Panc1 (cell line): Measurements from ENCODE around the gene ALKBH3. TPM values are rescaled to one million over a fixed set of nuclear protein-coding genes. Genes with fewer than 3 reads are reported as not detected.

Experiments
- ATAC-seq: fragments of 200-7000 bp; cut with Tn5 transposase; 2 replicates; pipeline ENCODE4 v1.9.1; 2020; ENCODE audit warnings: mild to moderate bottlenecking, moderate library complexity
- BruUV-seq: library from RNA; stranded (reverse); fragments of 400-500 nt; replicated peaks from 2 replicates; lab custom pipeline; 2021; lab: Mats Ljungman, UMichigan
- CTCF ChIA-PET: fragments of 300-600 bp; sonication (Branson Sonifier 250); formaldehyde crosslinking; loops from one replicate; lab custom pipeline; 2022; ENCODE audit warnings: antibody characterized with exemption; lab: Charles Lee
- POLR2A ChIA-PET: fragments of 300-600 bp; sonication (Branson Sonifier 250); formaldehyde crosslinking; loops from one replicate; lab custom pipeline; 2022; ENCODE audit warnings: antibody characterized with exemption; lab: Charles Lee
- DNase-seq: peaks from one replicate; pipeline ENCODE4 v3.0.0-alpha.2; 2010; ENCODE audit warnings: low read depth, low spot score
- H3K27ac ChIP-seq: 2 replicates; pipeline ENCODE4 v1.5.1; 2011; ENCODE audit warnings: mild to moderate bottlenecking, low read length, inconsistent platforms
- H3K27me3 ChIP-seq: fragments of 200-500 bp; sonication (Bioruptor generic); 2 replicates; pipeline ENCODE4 v1.6.0; 2014; ENCODE audit warnings: low read length, inconsistent platforms; ENCODE audit not compliant: control insufficient read depth, insufficient read depth
- H3K36me3 ChIP-seq: fragments of 200-500 bp; sonication (Bioruptor generic); 2 replicates; pipeline ENCODE4 v1.5.1; 2014; ENCODE audit warnings: inconsistent platforms, mild to moderate bottlenecking, low read length, moderate library complexity; ENCODE audit not compliant: control insufficient read depth, insufficient read depth
- H3K4me1 ChIP-seq: 2 replicates; pipeline ENCODE4 v1.5.1; 2011; ENCODE audit warnings: inconsistent platforms, mild to moderate bottlenecking, low read length, moderate library complexity; ENCODE audit not compliant: control insufficient read depth, insufficient read depth
- H3K4me3 ChIP-seq, 2 experiments: 2 replicates each; pipeline ENCODE4 v1.5.1; 2011 to 2012; ENCODE audit warnings: low read depth in 2 of 2, low read length in 2 of 2, mild to moderate bottlenecking in 2 of 2, inconsistent platforms in 1 of 2, moderate library complexity in 1 of 2
- H3K9me3 ChIP-seq: fragments of 200-500 bp; sonication (Bioruptor generic); 2 replicates; pipeline ENCODE4 v1.5.1; 2014; ENCODE audit warnings: low read depth, mild to moderate bottlenecking, inconsistent platforms, low read length, moderate library complexity; ENCODE audit not compliant: control insufficient read depth, insufficient read depth
- POLR2AphosphoS5 ChIP-seq: IDR thresholded peaks from 2 replicates; pipeline ENCODE4 v1.6.1; 2012; ENCODE audit warnings: mild to moderate bottlenecking, low read depth, low read length, moderate library complexity
- SIN3A ChIP-seq: IDR thresholded peaks from 2 replicates; pipeline ENCODE4 v1.6.1; 2012; ENCODE audit warnings: low read depth, mild to moderate bottlenecking, low read length, moderate library complexity, borderline replicate concordance; ENCODE audit not compliant: insufficient read depth
- TCF7L2 ChIP-seq: IDR thresholded peaks from 2 replicates; pipeline ENCODE4 v1.6.1; 2011; ENCODE audit warnings: mild to moderate bottlenecking, low read depth, low read length, inconsistent platforms
- in situ Hi-C: cut with HindIII; loops from 2 replicates; pipeline ENCODE4 v1.10.0; 2016; ENCODE audit warnings: low sequenced_read_pairs, low pct_unique_long_range_greater_than_20kb
- intact Hi-C: fragments of 100-400 bp; cut with micrococcal nuclease; formaldehyde crosslinking; loops from one replicate; pipeline ENCODE4 v1.10.0; 2022; ENCODE audit not compliant: unreplicated experiment
- total RNA-seq: library from RNA; stranded (reverse); gene quantifications from one replicate; pipeline ENCODE4 v1.2.1, GENCODE V29; 2021; ENCODE audit not compliant: unreplicated experiment
- TF ChIP-seq, protein P1 (sequence below), 2 experiments: IDR thresholded peaks; 2 replicates each; pipeline ENCODE4 v1.6.1; 2011 to 2012; ENCODE audit warnings: low read depth in 2 of 2, control low read depth in 1 of 2, low read length in 1 of 2, mild to moderate bottlenecking in 1 of 2, moderate library complexity in 1 of 2; ENCODE audit not compliant: insufficient read depth in 1 of 2
- TF ChIP-seq, protein P2 (sequence below): fragments of 450-650 bp; IDR thresholded peaks from 2 replicates; pipeline ENCODE4 v1.5.1; 2017; ENCODE audit warnings: mild to moderate bottlenecking

Gene ALKBH3
- total RNA-seq, 1 experiment from 2014 or later, result 34.4 TPM

DNA sequence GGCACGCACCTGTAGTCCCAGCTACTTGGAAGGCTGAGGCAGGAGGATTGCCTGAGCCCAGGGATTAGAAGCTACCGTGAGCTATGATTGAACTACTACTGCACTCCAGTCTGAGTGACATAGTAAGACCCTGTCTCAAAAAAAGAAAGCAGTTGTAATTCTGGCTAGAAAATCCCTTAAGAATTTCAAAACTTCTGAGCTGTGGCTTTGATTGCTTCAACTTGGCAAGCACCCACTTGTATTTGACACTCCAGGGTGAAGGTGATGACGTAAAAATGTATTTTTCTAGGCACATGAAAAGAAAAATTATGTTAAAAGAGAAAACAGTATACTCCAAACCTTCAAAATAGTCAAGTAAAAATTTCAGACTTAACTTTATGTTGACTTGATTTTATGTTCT is 23.6 kb upstream of the ALKBH3 start:
- CTCF ChIA-PET, result no interaction called here

DNA sequence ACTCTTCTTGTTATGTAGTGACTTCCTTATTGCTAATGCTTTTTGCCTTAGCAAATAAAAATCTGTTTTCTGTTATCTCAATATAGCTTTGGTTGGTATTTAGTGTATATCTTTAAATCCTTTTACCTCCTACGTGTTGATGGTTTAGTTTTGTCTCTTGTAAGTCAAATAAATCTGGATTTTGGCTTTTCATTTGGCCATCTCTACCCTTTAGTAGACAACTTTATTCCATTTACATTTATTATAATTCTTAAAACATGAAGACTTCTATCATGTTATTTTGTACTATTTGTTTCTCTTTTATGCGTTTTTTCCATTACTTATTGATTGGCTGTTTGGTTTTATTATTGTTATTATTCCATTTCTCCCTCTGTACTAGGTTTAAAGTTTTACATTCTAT is 19.5 kb upstream of the ALKBH3 start:
- intact Hi-C loops, result no loop called here
- Histone ChIP-seq H3K9me3 (no peaks in the 10 kb centered on the region; the same call in 1 of the 2 replicates), H3K4me1 (no peaks in the 10 kb centered on the region), H3K27me3 (no peaks in the 10 kb centered on the region), H3K27ac (no peak overlapping the region), H3K36me3 (no peaks in the 10 kb centered on the region), H3K4me3 (no peak overlapping the region)
- ChIA-PET CTCF (no interaction called here), POLR2A (no interaction called here)
- in situ Hi-C loops, result no loop called here
- TF ChIP-seq, protein P1, sequence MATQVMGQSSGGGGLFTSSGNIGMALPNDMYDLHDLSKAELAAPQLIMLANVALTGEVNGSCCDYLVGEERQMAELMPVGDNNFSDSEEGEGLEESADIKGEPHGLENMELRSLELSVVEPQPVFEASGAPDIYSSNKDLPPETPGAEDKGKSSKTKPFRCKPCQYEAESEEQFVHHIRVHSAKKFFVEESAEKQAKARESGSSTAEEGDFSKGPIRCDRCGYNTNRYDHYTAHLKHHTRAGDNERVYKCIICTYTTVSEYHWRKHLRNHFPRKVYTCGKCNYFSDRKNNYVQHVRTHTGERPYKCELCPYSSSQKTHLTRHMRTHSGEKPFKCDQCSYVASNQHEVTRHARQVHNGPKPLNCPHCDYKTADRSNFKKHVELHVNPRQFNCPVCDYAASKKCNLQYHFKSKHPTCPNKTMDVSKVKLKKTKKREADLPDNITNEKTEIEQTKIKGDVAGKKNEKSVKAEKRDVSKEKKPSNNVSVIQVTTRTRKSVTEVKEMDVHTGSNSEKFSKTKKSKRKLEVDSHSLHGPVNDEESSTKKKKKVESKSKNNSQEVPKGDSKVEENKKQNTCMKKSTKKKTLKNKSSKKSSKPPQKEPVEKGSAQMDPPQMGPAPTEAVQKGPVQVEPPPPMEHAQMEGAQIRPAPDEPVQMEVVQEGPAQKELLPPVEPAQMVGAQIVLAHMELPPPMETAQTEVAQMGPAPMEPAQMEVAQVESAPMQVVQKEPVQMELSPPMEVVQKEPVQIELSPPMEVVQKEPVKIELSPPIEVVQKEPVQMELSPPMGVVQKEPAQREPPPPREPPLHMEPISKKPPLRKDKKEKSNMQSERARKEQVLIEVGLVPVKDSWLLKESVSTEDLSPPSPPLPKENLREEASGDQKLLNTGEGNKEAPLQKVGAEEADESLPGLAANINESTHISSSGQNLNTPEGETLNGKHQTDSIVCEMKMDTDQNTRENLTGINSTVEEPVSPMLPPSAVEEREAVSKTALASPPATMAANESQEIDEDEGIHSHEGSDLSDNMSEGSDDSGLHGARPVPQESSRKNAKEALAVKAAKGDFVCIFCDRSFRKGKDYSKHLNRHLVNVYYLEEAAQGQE (IDR thresholded peaks at IDR 0.05; ENCODE audit: insufficient read depth in 1 of 2, low read depth in 2 of 2, low read length in 1 of 2), result no peak
- no peak for TF ChIP-seq POLR2AphosphoS5
- TF ChIP-seq SIN3A, result no peak
- TF ChIP-seq, protein P2, sequence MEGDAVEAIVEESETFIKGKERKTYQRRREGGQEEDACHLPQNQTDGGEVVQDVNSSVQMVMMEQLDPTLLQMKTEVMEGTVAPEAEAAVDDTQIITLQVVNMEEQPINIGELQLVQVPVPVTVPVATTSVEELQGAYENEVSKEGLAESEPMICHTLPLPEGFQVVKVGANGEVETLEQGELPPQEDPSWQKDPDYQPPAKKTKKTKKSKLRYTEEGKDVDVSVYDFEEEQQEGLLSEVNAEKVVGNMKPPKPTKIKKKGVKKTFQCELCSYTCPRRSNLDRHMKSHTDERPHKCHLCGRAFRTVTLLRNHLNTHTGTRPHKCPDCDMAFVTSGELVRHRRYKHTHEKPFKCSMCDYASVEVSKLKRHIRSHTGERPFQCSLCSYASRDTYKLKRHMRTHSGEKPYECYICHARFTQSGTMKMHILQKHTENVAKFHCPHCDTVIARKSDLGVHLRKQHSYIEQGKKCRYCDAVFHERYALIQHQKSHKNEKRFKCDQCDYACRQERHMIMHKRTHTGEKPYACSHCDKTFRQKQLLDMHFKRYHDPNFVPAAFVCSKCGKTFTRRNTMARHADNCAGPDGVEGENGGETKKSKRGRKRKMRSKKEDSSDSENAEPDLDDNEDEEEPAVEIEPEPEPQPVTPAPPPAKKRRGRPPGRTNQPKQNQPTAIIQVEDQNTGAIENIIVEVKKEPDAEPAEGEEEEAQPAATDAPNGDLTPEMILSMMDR, result no peak
- TF ChIP-seq TCF7L2, result no peak
- no peak for ATAC-seq
- BruUV-seq, result no TSS peak
- no peak for DNase-seq

More for the DNA sequence above, 23.6 kb upstream of the ALKBH3 start:
- no TSS peak for BruUV-seq
- TF ChIP-seq SIN3A (no peak), POLR2AphosphoS5 (no peak), TCF7L2 (no peak)
- TF ChIP-seq, protein P2, result no peak
- TF ChIP-seq, protein P1 (IDR thresholded peaks at IDR 0.05; ENCODE audit: insufficient read depth in 1 of 2, low read depth in 2 of 2, low read length in 1 of 2), result no peak
- H3K4me3 ChIP-seq, result no peak overlapping the region
- intact Hi-C loops (no loop called here), in situ Hi-C loops (no loop called here)
- H3K27me3 ChIP-seq, result no peaks in the 10 kb centered on the region
- peaks cover 3% of the 10 kb centered on the region; the same call in 1 of the 2 replicates for H3K36me3 ChIP-seq
- no peaks in the 10 kb centered on the region; the same call in 1 of the 2 replicates for H3K9me3 ChIP-seq
- H3K27ac ChIP-seq, result no peak overlapping the region
- DNase-seq, result no peak
- ATAC-seq, result no peak
- POLR2A ChIA-PET, result no interaction called here
- H3K4me1 ChIP-seq, result no peaks in the 10 kb centered on the region
